DOHH2 (cell line): ENCODE data around the gene SF3B6.

ENCODE experiments used
- EZH2phosphoT487 ChIP-seq: fragments of 200-600 bp; sonication (generic); IDR thresholded peaks from 2 replicates; pipeline ENCODE4 v1.6.1; 2017; ENCODE audit warnings: borderline replicate concordance, mild to moderate bottlenecking, antibody characterized with exemption, low read length, moderate library complexity, mixed read lengths
- TF ChIP-seq, protein P1 (sequence below): fragments of 200-600 bp; sonication (generic); IDR thresholded peaks from one replicate; pipeline ENCODE4 v1.5.1; 2014; ENCODE audit warnings: antibody characterized with exemption, mild to moderate bottlenecking, low read depth, low read length; ENCODE audit not compliant: poor library complexity, severe bottlenecking

- TF ChIP-seq, protein P1, sequence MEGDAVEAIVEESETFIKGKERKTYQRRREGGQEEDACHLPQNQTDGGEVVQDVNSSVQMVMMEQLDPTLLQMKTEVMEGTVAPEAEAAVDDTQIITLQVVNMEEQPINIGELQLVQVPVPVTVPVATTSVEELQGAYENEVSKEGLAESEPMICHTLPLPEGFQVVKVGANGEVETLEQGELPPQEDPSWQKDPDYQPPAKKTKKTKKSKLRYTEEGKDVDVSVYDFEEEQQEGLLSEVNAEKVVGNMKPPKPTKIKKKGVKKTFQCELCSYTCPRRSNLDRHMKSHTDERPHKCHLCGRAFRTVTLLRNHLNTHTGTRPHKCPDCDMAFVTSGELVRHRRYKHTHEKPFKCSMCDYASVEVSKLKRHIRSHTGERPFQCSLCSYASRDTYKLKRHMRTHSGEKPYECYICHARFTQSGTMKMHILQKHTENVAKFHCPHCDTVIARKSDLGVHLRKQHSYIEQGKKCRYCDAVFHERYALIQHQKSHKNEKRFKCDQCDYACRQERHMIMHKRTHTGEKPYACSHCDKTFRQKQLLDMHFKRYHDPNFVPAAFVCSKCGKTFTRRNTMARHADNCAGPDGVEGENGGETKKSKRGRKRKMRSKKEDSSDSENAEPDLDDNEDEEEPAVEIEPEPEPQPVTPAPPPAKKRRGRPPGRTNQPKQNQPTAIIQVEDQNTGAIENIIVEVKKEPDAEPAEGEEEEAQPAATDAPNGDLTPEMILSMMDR: no peak
- no peak for TF ChIP-seq EZH2phosphoT487
Measured at GRCh38 chr2:24080701-24081100, 4.6 kb upstream of the SF3B6 start.
